SK-N-SH (cell line): Measurements from ENCODE around the gene GSTO1. TPM values are rescaled to one million over a fixed set of nuclear protein-coding genes. Genes with fewer than 3 reads are reported as not detected.

Source experiments
- CTCF ChIA-PET: fragments of 300-600, 350-600 bp; formaldehyde crosslinking; extraction: SDS; loops from one replicate; lab custom pipeline; 2021; lab: Yijun Ruan, JAX
- POLR2A ChIA-PET: fragments of 350-600 bp; sonication (Branson Sonifier 250); formaldehyde crosslinking; extraction: SDS; loops from one replicate; lab custom pipeline; 2020; ENCODE audit warnings: antibody characterized with exemption, inconsistent platforms; lab: Yijun Ruan, JAX
- DNase-seq: peaks from one replicate; pipeline ENCODE4 v3.0.0; 2012
- H2AFZ ChIP-seq: fragments of 200-600 bp; sonication (generic); 2 replicates; pipeline ENCODE4 v1.8.1; 2016; ENCODE audit warnings: antibody characterized with exemption, mild to moderate bottlenecking, low read depth
- H3F3A ChIP-seq: fragments of 200-600 bp; sonication (generic); replicated peaks from 2 replicates; pipeline ENCODE3; 2016; ENCODE audit warnings: antibody characterized with exemption, mild to moderate bottlenecking; ENCODE audit not compliant: insufficient read depth
- H3K27ac ChIP-seq, 2 experiments: fragments of 200-500 bp in 1 of 2; fragments of 200-600 bp in 1 of 2; sonication (Bioruptor generic) in 1 of 2; sonication (generic), shearing (Covaris generic) in 1 of 2; 2 replicates each; pipeline versions ENCODE4 v1.5.1 to v1.6.1; 2014 to 2016; ENCODE audit warnings: low read depth in 2 of 2, inconsistent platforms in 1 of 2, low read length in 1 of 2, mild to moderate bottlenecking in 1 of 2, mixed read lengths in 1 of 2
- H3K27me3 ChIP-seq: fragments of 200-600 bp; sonication (generic), shearing (Covaris generic); 2 replicates; pipeline ENCODE4 v1.6.1; 2016; ENCODE audit warnings: mixed run types; ENCODE audit not compliant: insufficient read depth
- H3K36me3 ChIP-seq, 2 experiments: fragments of 200-500 bp in 1 of 2; fragments of 200-600 bp in 1 of 2; sonication (Bioruptor generic) in 1 of 2; sonication (generic) in 1 of 2; replicated peaks in 1 of 2; 2 replicates each; pipeline versions ENCODE3 to v1.5.1; 2014 to 2016; ENCODE audit warnings: low read length in 1 of 2, mild to moderate bottlenecking in 1 of 2; ENCODE audit not compliant: insufficient read depth in 2 of 2, control insufficient read depth in 1 of 2
- H3K4me1 ChIP-seq, 2 experiments: fragments of 200-500 bp in 1 of 2; fragments of 200-600 bp in 1 of 2; sonication (Bioruptor generic) in 1 of 2; sonication (generic), shearing (Covaris generic) in 1 of 2; 2 replicates each; pipeline versions ENCODE4 v1.5.1 to v1.6.1; 2014 to 2016; ENCODE audit warnings: low read depth in 1 of 2, low read length in 1 of 2, mixed run types in 1 of 2; ENCODE audit not compliant: insufficient read depth in 2 of 2, control insufficient read depth in 1 of 2
- H3K4me2 ChIP-seq: fragments of 200-600 bp; sonication (generic), shearing (Covaris generic); 2 replicates; pipeline ENCODE4 v1.6.1; 2017; ENCODE audit warnings: mixed run types
- H3K4me3 ChIP-seq, 2 experiments: fragments of 200-500 bp in 1 of 2; fragments of 200-600 bp in 1 of 2; sonication (Bioruptor generic) in 1 of 2; sonication (generic), shearing (Covaris generic) in 1 of 2; 2 replicates each; pipeline versions ENCODE4 v1.5.1 to v1.8.1; 2014 to 2016; ENCODE audit warnings: low read depth in 2 of 2, inconsistent platforms in 1 of 2, low read length in 1 of 2, mild to moderate bottlenecking in 1 of 2, mixed read lengths in 1 of 2, moderate library complexity in 1 of 2
- H3K79me2 ChIP-seq: fragments of 200-600 bp; sonication (generic); 2 replicates; pipeline ENCODE4 v1.8.1; 2017; ENCODE audit warnings: mild to moderate bottlenecking; ENCODE audit not compliant: insufficient read depth
- H3K9ac ChIP-seq: fragments of 200-600 bp; sonication (generic); 2 replicates; pipeline ENCODE4 v1.6.1; 2017; ENCODE audit warnings: mixed run types
- H3K9me2 ChIP-seq: fragments of 200-600 bp; sonication (generic); 2 replicates; pipeline ENCODE4 v1.6.1; 2017; ENCODE audit warnings: mixed run types
- H3K9me3 ChIP-seq: fragments of 200-600 bp; sonication (generic); 2 replicates; pipeline ENCODE4 v1.6.1; 2017; ENCODE audit warnings: mixed run types, mild to moderate bottlenecking, moderate library complexity
- H4K20me1 ChIP-seq: fragments of 200-600 bp; sonication (generic); 2 replicates; pipeline ENCODE4 v1.6.1; 2017; ENCODE audit warnings: mild to moderate bottlenecking, mixed run types; ENCODE audit not compliant: insufficient read depth
- ELF1 ChIP-seq: IDR thresholded peaks from 2 replicates; pipeline ENCODE4 v1.4.0; 2012
- EP300 ChIP-seq, 2 experiments: IDR thresholded peaks; 2 replicates each; pipeline versions ENCODE4 v1.4.0 to v1.6.1; 2012; ENCODE audit warnings: borderline replicate concordance in 1 of 2, low read depth in 1 of 2, low read length in 1 of 2
- GATA2 ChIP-seq: sonication (generic); formaldehyde crosslinking; IDR thresholded peaks from 2 replicates; pipeline ENCODE4 v1.5.0; 2020; ENCODE audit warnings: mild to moderate bottlenecking, missing genetic modification reagents
- IRF3 ChIP-seq: fragments of 150-350 bp; IDR thresholded peaks from 2 replicates; pipeline ENCODE4 v1.6.1; 2016; ENCODE audit warnings: mild to moderate bottlenecking, low read depth, low read length
- MXI1 ChIP-seq: IDR thresholded peaks from 2 replicates; pipeline ENCODE4 v1.6.1; 2012; ENCODE audit warnings: mild to moderate bottlenecking, low read depth, low read length, improper control_type of control experiment
- NFIC ChIP-seq: IDR thresholded peaks from 2 replicates; pipeline ENCODE4 v1.4.0; 2012; ENCODE audit warnings: borderline replicate concordance
- NRF1 ChIP-seq: IDR thresholded peaks from 2 replicates; pipeline ENCODE4 v1.6.1; 2012; ENCODE audit warnings: low read depth, mild to moderate bottlenecking, low read length
- PBX3 ChIP-seq: IDR thresholded peaks from 2 replicates; pipeline ENCODE4; 2012
- RCOR1 ChIP-seq: fragments of 150-350 bp; IDR thresholded peaks from 2 replicates; pipeline ENCODE4 v1.6.1; 2017; ENCODE audit warnings: antibody characterized with exemption, low read length
- REST ChIP-seq: IDR thresholded peaks from 2 replicates; pipeline ENCODE4 v1.6.1; 2012; ENCODE audit warnings: mild to moderate bottlenecking, low read depth, low read length, moderate library complexity
- RXRA ChIP-seq: IDR thresholded peaks from 2 replicates; pipeline ENCODE4 v1.4.0; 2012; ENCODE audit warnings: low read depth, mild to moderate bottlenecking, borderline replicate concordance
- SMC3 ChIP-seq: IDR thresholded peaks from 2 replicates; pipeline ENCODE4 v1.6.1; 2012; ENCODE audit warnings: low read depth, low read length, improper control_type of control experiment
- TAF1 ChIP-seq: IDR thresholded peaks from 2 replicates; pipeline ENCODE4 v1.6.1; 2012; ENCODE audit warnings: low read depth, mild to moderate bottlenecking, low read length, moderate library complexity, borderline replicate concordance
- TCF12 ChIP-seq: IDR thresholded peaks from 2 replicates; pipeline ENCODE4 v1.4.0; 2012
- YY1 ChIP-seq: IDR thresholded peaks from 2 replicates; pipeline ENCODE4 v1.4.0; 2012; ENCODE audit warnings: low read depth, mild to moderate bottlenecking
- ZBTB33 ChIP-seq: IDR thresholded peaks from 2 replicates; pipeline ENCODE4 v1.4.0; 2012; ENCODE audit warnings: low read depth, borderline replicate concordance
- WGBS: methylation state at CpG from one replicate; pipeline ENCODE4 v1.1.6; 2017; ENCODE audit warnings: low lambda C conversion rate; 5-methylcytosine and 5-hydroxymethylcytosine counted together
- polyA plus RNA-seq, 3 experiments: library from polyadenylated mRNA; depleted of rRNA; stranded (reverse); fragments of >200 nt; gene quantifications; 2 replicates each; pipeline ENCODE4 v1.2.3, GENCODE V29; 2012
- TF ChIP-seq, protein P1 (sequence below): IDR thresholded peaks from 2 replicates; pipeline ENCODE4 v1.4.0; 2012; ENCODE audit warnings: low read depth, borderline replicate concordance

GSTO1 gene
- polyA plus RNA-seq, 1 of the 3 experiments (the other 2 are of a cell fraction), result 126 TPM

DNA sequence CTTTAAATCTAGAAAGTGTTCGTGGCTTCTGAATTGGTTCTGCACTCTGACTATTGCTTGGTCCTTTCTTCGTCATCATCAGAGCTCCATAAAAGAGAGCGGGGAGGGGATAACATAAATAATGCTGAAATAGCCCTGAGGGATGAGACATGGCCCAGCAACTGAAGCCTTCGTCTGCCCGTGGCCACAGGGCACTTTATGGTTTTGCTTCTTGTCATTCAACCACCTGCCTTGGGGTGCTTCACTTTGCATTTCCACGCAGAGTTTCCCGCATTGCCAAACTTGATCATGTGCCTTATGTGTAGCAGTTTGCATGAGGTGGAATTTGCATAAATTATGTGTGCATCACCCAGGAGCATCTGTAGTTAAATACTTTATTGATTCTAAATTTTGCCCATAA, 30.2 kb downstream of the GSTO1 start:
- no peaks in the 10 kb centered on the region for H4K20me1 ChIP-seq
- no peak for DNase-seq
- ChIA-PET CTCF (interaction anchor here (2.2 to 3.0 kb wide), 3 partner anchors 8 to 65 kb away, joined by 11 to 18 read pairs (median 16); no protein-coding TSS in a partner anchor), POLR2A (interaction anchor here (1.3 kb wide), 1 partner anchor 16 kb away, joined by 3 read pairs; the partner anchor contains the start of gene GSTO2)
- H3K9me3 ChIP-seq, result no peaks in the 10 kb centered on the region
- no peaks in the 10 kb centered on the region for H3F3A ChIP-seq
- H3K4me3 ChIP-seq, result no peak overlapping the region
- no peak overlapping the region for H3K27ac ChIP-seq
- H3K36me3 ChIP-seq, result no peaks in the 10 kb centered on the region
- no peak overlapping the region for H3K4me2 ChIP-seq
- WGBS, result 81% methylated on average over 7 of the region's 7 CpGs
- no peak overlapping the region for H3K9ac ChIP-seq
- H3K4me1 ChIP-seq, result no peaks in the 10 kb centered on the region
- TF ChIP-seq REST (no peak), SMC3 (no peak), EP300 (IDR thresholded peaks at IDR 0.05; ENCODE audit: borderline replicate concordance in 1 of 2, low read depth in 1 of 2, low read length in 1 of 2) (no peak), NFIC (no peak), RXRA (no peak), TCF12 (no peak), TAF1 (no peak), YY1 (no peak), GATA2 (CRISPR knock-in tag) (no peak), ELF1 (no peak), PBX3 (no peak), IRF3 (no peak), MXI1 (no peak), ZBTB33 (no peak), RCOR1 (no peak), NRF1 (no peak)
- TF ChIP-seq, protein P1, sequence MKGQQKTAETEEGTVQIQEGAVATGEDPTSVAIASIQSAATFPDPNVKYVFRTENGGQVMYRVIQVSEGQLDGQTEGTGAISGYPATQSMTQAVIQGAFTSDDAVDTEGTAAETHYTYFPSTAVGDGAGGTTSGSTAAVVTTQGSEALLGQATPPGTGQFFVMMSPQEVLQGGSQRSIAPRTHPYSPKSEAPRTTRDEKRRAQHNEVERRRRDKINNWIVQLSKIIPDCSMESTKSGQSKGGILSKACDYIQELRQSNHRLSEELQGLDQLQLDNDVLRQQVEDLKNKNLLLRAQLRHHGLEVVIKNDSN, result no peak
- H2AFZ ChIP-seq, result no peak overlapping the region
- no peaks in the 10 kb centered on the region for H3K9me2 ChIP-seq
- H3K27me3 ChIP-seq, result no peaks in the 10 kb centered on the region
- no peaks in the 10 kb centered on the region for H3K79me2 ChIP-seq
